Psoas muscle (tissue), 8 donors: ENCODE measurements around the gene PCLAF. TPM values are rescaled to one million over a fixed set of nuclear protein-coding genes. Genes with fewer than 3 reads are reported as not detected.

ENCODE experiments used
- ATAC-seq, 4 donors: fragments of 200-7000 bp; cut with Tn5 transposase; one replicate each; pipeline ENCODE4 v1.9.1; 2020; ENCODE audit warnings: moderate library complexity in 3 of 4, mild to moderate bottlenecking in 2 of 4
- DNase-seq, 2 donors: peaks; one replicate each; pipeline ENCODE4 v3.0.0-alpha.2; 2020
- H3K27ac ChIP-seq: fragments of 200-600 bp; one replicate; pipeline ENCODE4 v1.8.0; 2022
- H3K27me3 ChIP-seq, 3 donors: fragments of 200-600 bp in 1 of 3; one replicate each; pipeline versions ENCODE4 v1.6.1 to v1.8.0; 2013 to 2022; ENCODE audit warnings: low read length in 2 of 3, mild to moderate bottlenecking in 2 of 3, moderate library complexity in 1 of 3; ENCODE audit not compliant: insufficient read depth in 3 of 3
- H3K36me3 ChIP-seq, 2 donors: fragments of 200-600 bp in 1 of 2; one replicate each; pipeline versions ENCODE4 v1.6.1 to v1.8.0; 2013 to 2022; ENCODE audit warnings: low read depth in 1 of 2, mild to moderate bottlenecking in 1 of 2, moderate library complexity in 1 of 2; ENCODE audit not compliant: insufficient read depth in 1 of 2
- H3K4me1 ChIP-seq: fragments of 200-600 bp; one replicate; pipeline ENCODE4 v1.8.0; 2022
- H3K4me3 ChIP-seq: fragments of 200-600 bp; one replicate; pipeline ENCODE4 v1.8.0; 2022; ENCODE audit warnings: mild to moderate bottlenecking
- H3K9me3 ChIP-seq: fragments of 200-600 bp; one replicate; pipeline ENCODE4 v1.8.0; 2022
- CTCF ChIP-seq: fragments of 200-600 bp; IDR thresholded peaks from one replicate; pipeline ENCODE4 v1.8.0; 2022; ENCODE audit warnings: antibody characterized with exemption
- WGBS, 3 donors: extraction: QIAGEN DNeasy Blood & Tissue Kit; methylation state at CpG; one replicate each; pipeline versions ENCODE4 v1.1.6 to v1.1.7; 2013; 5-methylcytosine and 5-hydroxymethylcytosine counted together
- intact Hi-C, 2 donors: fragments of 100-400 bp; cut with DNase I; formaldehyde crosslinking; loops; one replicate each; pipeline versions ENCODE4 v1.11.0 to v1.14.2; 2022
- polyA plus RNA-seq, 3 donors: library from polyadenylated mRNA; stranded (reverse); fragments of 200-250 nt; gene quantifications; one replicate each; pipeline ENCODE4 v1.2.3, GENCODE V29; 2013
- total RNA-seq, 4 donors: library from RNA; stranded (reverse); fragmentation: NEBNext Ultra II Directional in 2 of 4; extraction: Animal tissue kit (Norgen Biotek cat#: 25700) in 2 of 4; gene quantifications; one replicate each; pipeline versions ENCODE4 v1.2.1 to v1.2.4, GENCODE V29; 2021 to 2023
- donor health status: healthy with polysubstance abuse.
- donor health status: DM: no; HTN: no; CAD: no; lungs with moderate emphysema.
- donor health status: Bipolar disorder and iron deficiency.
- donor health status: healthy.
- donor health status: DM: yes; HTN: yes; CAD: no.
- donor health status: DM: no; HTN: no; CAD: no.
- donor health status: DM: no; HTN: no; CAD: no.
- donor health status: DM: yes; HTN: yes; CAD: no.

The PCLAF gene
- total and polyA plus RNA-seq, 7 donors, result 0.15 to 0.42 (median 0.37) TPM; not detected in 2

GRCh38 chr15:64314456-64314855 lies 66.8 kb downstream of the PCLAF start:
- intact Hi-C loops, result no loop called here
- ATAC-seq (no peak), DNase-seq (no peak)
- Histone ChIP-seq H3K36me3 (no peaks in the 10 kb centered on the region), H3K4me1 (peaks cover 8% of the 10 kb centered on the region), H3K9me3 (no peaks in the 10 kb centered on the region), H3K27ac (no peak overlapping the region), H3K4me3 (no peak overlapping the region), H3K27me3 (no peaks in the 10 kb centered on the region)
- 89 to 92% (median 90%) methylated on average over 3 of the region's 3 CpGs for WGBS, 3 donors
- TF ChIP-seq CTCF, result no peak

Other genes starting within 250 kb of the PCLAF start
- gene SNX22, start 229.7 kb downstream of the PCLAF start, total RNA-seq, result under 1 TPM; 0.08 to 0.17 (median 0.16) TPM
- gene SNX22, start 229.7 kb downstream of the PCLAF start, polyA plus RNA-seq, result under 1 TPM; 0.06 to 0.31 (median 0.23) TPM
- 10 to 100 TPM; 40.8 to 61.1 (median 50.1) TPM for gene PPIB, start 218.4 kb downstream of the PCLAF start, total RNA-seq
- 100 to 1,000 TPM in 1 of 3 donors, 10 to 100 TPM in 2; 38.0 to 160 (median 79.6) TPM for gene PPIB, start 218.4 kb downstream of the PCLAF start, polyA plus RNA-seq
- 1 to 10 TPM; 7.1 to 9.6 (median 7.8) TPM for gene CSNK1G1, start 25.3 kb downstream of the PCLAF start, total RNA-seq
- 1 to 10 TPM; 1.9 to 6.4 (median 5.5) TPM for gene CSNK1G1, start 25.3 kb downstream of the PCLAF start, polyA plus RNA-seq
- gene TRIP4, start 6.4 kb upstream of the PCLAF start, total RNA-seq, result 10 to 100 TPM in 2 of 4 donors, 1 to 10 TPM in 2; 6.3 to 11.9 (median 9.0) TPM
- 10 to 100 TPM in 2 of 3 donors, 1 to 10 TPM in 1; 8.3 to 16.6 (median 10.4) TPM for gene TRIP4, start 6.4 kb upstream of the PCLAF start, polyA plus RNA-seq
- 10 to 100 TPM; 10.2 to 15.0 (median 12.3) TPM for gene ZNF609, start 79.1 kb upstream of the PCLAF start, total RNA-seq
- 1 to 10 TPM; 3.2 to 9.0 (median 3.4) TPM for gene ZNF609, start 79.1 kb upstream of the PCLAF start, polyA plus RNA-seq